CD8-positive, alpha-beta memory T cell (primary cell): ENCODE results near the gene SLC43A3. TPM values are rescaled to one million over a fixed set of nuclear protein-coding genes. Genes with fewer than 3 reads are reported as not detected.
A peak's percentile ranks its signal among the peaks of the same experiment; 100 is the strongest.

Source experiments
- CTCF ChIA-PET: fragments of 350-600 bp; sonication (Branson Sonifier 250); formaldehyde crosslinking; loops from one replicate; lab custom pipeline; 2021; ENCODE audit warnings: antibody characterized with exemption; lab: Charles Lee
- POLR2A ChIA-PET: fragments of 350-600 bp; sonication (Branson Sonifier 250); formaldehyde crosslinking; loops from one replicate; lab custom pipeline; 2021; ENCODE audit warnings: antibody characterized with exemption; lab: Charles Lee
- DNase-seq, 5 donors: peaks; one replicate each; pipeline versions ENCODE4 v3.0.0 to v3.0.0-alpha.2; 2020 to 2022; ENCODE audit warnings: mixed read lengths in 1 of 5
- H3K27ac ChIP-seq: one replicate; pipeline ENCODE4 v1.7.0; 2013; ENCODE audit warnings: low read depth, mild to moderate bottlenecking, low read length, moderate library complexity
- H3K27me3 ChIP-seq: 2 replicates; pipeline ENCODE4 v1.7.0; 2013; ENCODE audit warnings: low read length, mild to moderate bottlenecking; ENCODE audit not compliant: insufficient read depth, poor library complexity, severe bottlenecking
- H3K36me3 ChIP-seq: 2 replicates; pipeline ENCODE4 v1.7.0; 2013; ENCODE audit warnings: mild to moderate bottlenecking, low read length, moderate library complexity; ENCODE audit not compliant: insufficient read depth
- H3K4me1 ChIP-seq: 2 replicates; pipeline ENCODE4 v1.7.0; 2013; ENCODE audit warnings: mild to moderate bottlenecking, low read length, moderate library complexity; ENCODE audit not compliant: insufficient read depth
- H3K4me3 ChIP-seq: 2 replicates; pipeline ENCODE4 v1.7.0; 2013; ENCODE audit warnings: mild to moderate bottlenecking, low read length
- H3K9me3 ChIP-seq: 2 replicates; pipeline ENCODE4 v1.7.0; 2013; ENCODE audit warnings: mild to moderate bottlenecking, low read length
- H3K27ac Mint-ChIP-seq, 8 donors: one replicate each; pipeline ENCODE4 v1.8.0; 2020 to 2021; ENCODE audit warnings: mixed read lengths in 8 of 8, mild to moderate bottlenecking in 6 of 8, inconsistent platforms in 3 of 8, moderate library complexity in 3 of 8
- H3K27me3 Mint-ChIP-seq, 2 donors: one replicate each; pipeline ENCODE4 v1.8.0; 2020 to 2021; ENCODE audit warnings: mixed read lengths in 2 of 2, mild to moderate bottlenecking in 1 of 2, moderate library complexity in 1 of 2
- H3K36me3 Mint-ChIP-seq, 3 donors: one replicate each; pipeline ENCODE4 v1.8.0; 2020 to 2021; ENCODE audit warnings: mixed read lengths in 3 of 3, inconsistent platforms in 1 of 3, mild to moderate bottlenecking in 1 of 3
- H3K4me1 Mint-ChIP-seq, 3 donors: one replicate each; pipeline ENCODE4 v1.8.0; 2020 to 2021; ENCODE audit warnings: mixed read lengths in 3 of 3, inconsistent platforms in 1 of 3, mild to moderate bottlenecking in 1 of 3
- H3K4me3 Mint-ChIP-seq, 7 donors: one replicate each; pipeline ENCODE4 v1.8.0; 2020 to 2021; ENCODE audit warnings: mixed read lengths in 7 of 7, mild to moderate bottlenecking in 6 of 7, moderate library complexity in 4 of 7, inconsistent platforms in 2 of 7
- H3K9me3 Mint-ChIP-seq, 5 donors: one replicate each; pipeline ENCODE4 v1.8.0; 2020 to 2022; ENCODE audit warnings: mixed read lengths in 5 of 5, mild to moderate bottlenecking in 3 of 5, moderate library complexity in 2 of 5, inconsistent platforms in 1 of 5
- polyA plus RNA-seq: library from polyadenylated mRNA; unstranded; fragments of 300-500 nt; fragmentation: Illumina TruSeq; gene quantifications from one replicate; pipeline ENCODE4 v1.2.3, GENCODE V29; 2021
- total RNA-seq, 2 experiments: library from RNA; stranded (reverse); gene quantifications; one replicate each; pipeline ENCODE4 v1.2.3, GENCODE V29; 2021

Gene SLC43A3
- total and polyA plus RNA-seq, 3 experiments from 2014 or later = 32.6 to 447 (median 434) TPM

- peak overlapping the region in 1 of 8 donors; percentile 34 for H3K27ac Mint-ChIP-seq
- H3K9me3 Mint-ChIP-seq = no peaks in the 10 kb centered on the region
- no peaks in the 10 kb centered on the region for H3K9me3 ChIP-seq
- H3K27me3 Mint-ChIP-seq = peaks cover 6 to 20% of the 10 kb centered on the region in 2 donors
- H3K4me3 ChIP-seq = no peak overlapping the region
- no peak overlapping the region for H3K4me3 Mint-ChIP-seq
- CTCF ChIA-PET = interaction anchor here (6.8 kb wide), 1 partner anchor 12 kb away, joined by 47 read pairs; no protein-coding TSS in a partner anchor
- POLR2A ChIA-PET = no interaction called here
- H3K4me1 Mint-ChIP-seq = no peaks in the 10 kb centered on the region
- H3K36me3 ChIP-seq = no peaks in the 10 kb centered on the region
- H3K36me3 Mint-ChIP-seq = no peaks in the 10 kb centered on the region
- H3K27me3 ChIP-seq = no peaks in the 10 kb centered on the region
- H3K4me1 ChIP-seq = no peaks in the 10 kb centered on the region
- DNase-seq = no peak
- no peak overlapping the region for H3K27ac ChIP-seq
Measured at GRCh38 chr11:57444362-57445121, 17.6 kb upstream of the SLC43A3 start.

DNA sequence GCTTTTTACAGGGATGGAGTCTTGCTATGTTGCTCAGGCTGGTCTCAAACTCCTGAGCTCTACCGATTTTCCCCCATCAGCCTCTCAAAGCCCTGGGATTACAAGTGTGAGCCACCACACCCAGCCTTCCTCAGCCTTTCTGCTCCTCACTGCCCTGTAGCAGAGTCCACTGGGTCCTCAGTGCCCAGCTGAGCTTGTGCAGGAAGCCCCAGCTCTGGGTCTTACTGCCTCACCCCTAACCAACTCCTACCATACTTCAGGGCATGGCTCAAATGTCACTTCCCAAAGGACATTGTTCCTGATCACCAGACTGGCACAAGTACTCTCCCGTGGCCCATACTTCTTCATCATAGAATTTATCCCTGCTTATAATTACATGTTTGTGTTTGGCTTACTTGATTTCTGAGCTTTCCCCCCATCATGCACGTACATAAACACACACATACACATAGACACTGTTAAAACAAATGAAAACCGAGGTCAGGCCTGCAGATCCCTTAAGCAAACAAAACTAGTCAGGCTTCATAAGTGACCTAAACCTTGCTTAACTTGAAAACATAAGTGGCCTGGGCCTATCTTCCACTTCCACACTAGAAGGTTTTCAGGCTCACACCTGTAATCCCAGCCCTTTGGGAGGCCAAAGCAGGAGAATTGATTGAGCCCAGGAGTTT, 14.0 kb upstream of the SLC43A3 start:
- Histone ChIP-seq H3K27me3 (no peaks in the 10 kb centered on the region), H3K36me3 (no peaks in the 10 kb centered on the region), H3K4me3 (no peak overlapping the region), H3K27ac (no peak overlapping the region), H3K4me1 (no peaks in the 10 kb centered on the region), H3K9me3 (no peaks in the 10 kb centered on the region)
- no peak for DNase-seq
- Mint-ChIP-seq H3K9me3 (no peaks in the 10 kb centered on the region), H3K4me3 (no peak overlapping the region), H3K4me1 (no peaks in the 10 kb centered on the region), H3K27ac (peak overlapping the region in 1 of 8 donors; percentile 30), H3K36me3 (no peaks in the 10 kb centered on the region), H3K27me3 (peaks cover 3 to 9% of the 10 kb centered on the region in 2 donors)
- ChIA-PET POLR2A (no interaction called here), CTCF (interaction anchor here (2.8 to 6.8 kb wide), 2 partner anchors 16 to 52 kb away, joined by 9 to 47 read pairs; no protein-coding TSS in a partner anchor)

- Histone ChIP-seq H3K4me3 (no peak overlapping the region), H3K4me1 (no peaks in the 10 kb centered on the region), H3K27ac (no peak overlapping the region), H3K27me3 (no peaks in the 10 kb centered on the region), H3K36me3 (no peaks in the 10 kb centered on the region), H3K9me3 (no peaks in the 10 kb centered on the region)
- Mint-ChIP-seq H3K36me3 (no peaks in the 10 kb centered on the region), H3K27me3 (peaks cover 0 to 5% of the 10 kb centered on the region in 2 donors), H3K9me3 (no peaks in the 10 kb centered on the region), H3K4me3 (no peak overlapping the region), H3K4me1 (no peaks in the 10 kb centered on the region), H3K27ac (no peak overlapping the region)
- CTCF ChIA-PET = no interaction called here
- POLR2A ChIA-PET = no interaction called here
- no peak for DNase-seq
Measured at GRCh38 chr11:57439786-57440185, 12.9 kb upstream of the SLC43A3 start.

DNA sequence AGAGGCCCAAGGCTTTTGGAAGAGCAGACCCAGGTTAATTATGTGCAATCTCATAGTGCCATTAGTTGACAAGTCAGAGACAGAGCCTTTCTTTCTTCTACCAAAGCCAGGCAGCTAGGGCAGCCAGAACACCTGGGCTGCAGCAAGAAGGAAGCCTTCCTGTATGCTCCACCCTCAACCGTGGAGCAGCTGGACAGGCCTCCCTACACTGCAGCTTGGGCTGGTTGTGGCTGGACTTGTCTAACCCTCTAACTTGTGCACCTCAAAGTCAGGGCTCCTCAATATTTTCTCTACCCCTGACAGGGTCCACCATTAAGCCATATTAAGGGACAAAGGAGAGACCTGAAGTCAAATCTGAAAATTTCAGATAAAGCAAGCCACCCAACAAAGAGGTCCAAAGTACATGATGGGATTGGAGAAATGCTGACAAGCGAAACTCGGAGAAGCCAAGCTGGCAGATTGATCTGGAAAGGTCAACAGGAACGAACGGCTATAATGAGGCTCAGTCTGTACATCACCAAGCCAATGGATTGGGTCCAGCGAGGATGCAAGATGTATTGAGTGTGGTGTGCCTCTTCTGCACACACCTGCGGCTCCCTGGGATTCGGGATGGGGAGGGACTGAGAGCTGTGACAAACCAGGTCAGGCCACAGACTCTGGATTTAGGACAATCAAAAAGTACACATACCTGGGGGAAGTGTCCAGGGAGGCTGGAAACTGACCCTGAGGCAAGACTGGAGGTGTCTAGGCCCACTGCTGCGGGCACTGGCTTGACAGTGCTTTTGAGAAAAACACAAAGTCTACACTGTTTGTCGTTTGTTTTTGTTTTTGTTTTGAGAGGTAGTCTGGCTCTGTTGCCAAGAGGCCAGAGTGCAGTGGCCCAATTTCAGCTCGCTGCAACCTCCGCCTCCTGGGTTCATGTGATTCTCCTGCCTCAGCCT, 11.7 kb upstream of the SLC43A3 start:
- CTCF ChIA-PET = no interaction called here

DNA sequence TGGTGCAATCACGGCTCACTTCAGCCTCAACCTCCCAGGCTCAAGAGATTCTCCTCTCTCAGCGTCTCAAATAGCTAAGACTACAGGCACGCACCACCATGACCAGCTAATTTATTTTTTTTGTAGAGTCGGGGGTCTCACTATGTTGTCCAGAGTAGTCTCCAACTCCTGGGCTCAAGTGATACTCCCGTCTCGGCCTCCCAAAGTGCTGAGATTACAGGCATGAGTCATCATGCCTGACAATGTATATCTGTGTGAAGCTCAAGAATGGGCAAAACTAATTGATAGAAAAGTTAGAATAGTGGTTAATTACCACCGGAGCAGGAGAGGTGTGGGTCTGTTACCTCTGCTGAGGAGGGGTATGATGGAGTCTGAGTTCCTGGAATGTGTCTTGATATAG, 9.1 kb upstream of the SLC43A3 start:
- ChIA-PET POLR2A (no interaction called here), CTCF (interaction anchor here (1.2 to 1.9 kb wide), 3 partner anchors 8 to 57 kb away, joined by 3 to 6 read pairs (median 5); no protein-coding TSS in a partner anchor)
- H3K36me3 ChIP-seq = no peaks in the 10 kb centered on the region
- H3K36me3 Mint-ChIP-seq = no peaks in the 10 kb centered on the region
- peaks cover 0 to 3% (median 0%) of the 10 kb centered on the region in 3 donors for H3K4me1 Mint-ChIP-seq
- H3K27ac ChIP-seq = no peak overlapping the region
- H3K27me3 ChIP-seq = no peaks in the 10 kb centered on the region
- H3K27ac Mint-ChIP-seq = no peak overlapping the region
- no peaks in the 10 kb centered on the region for H3K27me3 Mint-ChIP-seq
- no peaks in the 10 kb centered on the region for H3K4me1 ChIP-seq
- DNase-seq = no peak
- no peaks in the 10 kb centered on the region for H3K9me3 ChIP-seq
- H3K4me3 ChIP-seq = no peak overlapping the region
- no peak overlapping the region for H3K4me3 Mint-ChIP-seq
- no peaks in the 10 kb centered on the region for H3K9me3 Mint-ChIP-seq

More for the DNA sequence above, 11.7 kb upstream of the SLC43A3 start:
- POLR2A ChIA-PET = no interaction called here
- H3K36me3 ChIP-seq = no peaks in the 10 kb centered on the region
- H3K36me3 Mint-ChIP-seq = no peaks in the 10 kb centered on the region
- H3K4me3 ChIP-seq = no peak overlapping the region
- peak overlapping the region in 1 of 8 donors; percentile 84 for H3K27ac Mint-ChIP-seq
- H3K9me3 ChIP-seq = no peaks in the 10 kb centered on the region
- H3K4me3 Mint-ChIP-seq = no peak overlapping the region
- H3K27ac ChIP-seq = no peak overlapping the region
- no peaks in the 10 kb centered on the region for H3K27me3 ChIP-seq
- no peaks in the 10 kb centered on the region for H3K27me3 Mint-ChIP-seq
- H3K4me1 ChIP-seq = no peaks in the 10 kb centered on the region
- no peaks in the 10 kb centered on the region for H3K4me1 Mint-ChIP-seq
- H3K9me3 Mint-ChIP-seq = no peaks in the 10 kb centered on the region
- no peak for DNase-seq

DNA sequence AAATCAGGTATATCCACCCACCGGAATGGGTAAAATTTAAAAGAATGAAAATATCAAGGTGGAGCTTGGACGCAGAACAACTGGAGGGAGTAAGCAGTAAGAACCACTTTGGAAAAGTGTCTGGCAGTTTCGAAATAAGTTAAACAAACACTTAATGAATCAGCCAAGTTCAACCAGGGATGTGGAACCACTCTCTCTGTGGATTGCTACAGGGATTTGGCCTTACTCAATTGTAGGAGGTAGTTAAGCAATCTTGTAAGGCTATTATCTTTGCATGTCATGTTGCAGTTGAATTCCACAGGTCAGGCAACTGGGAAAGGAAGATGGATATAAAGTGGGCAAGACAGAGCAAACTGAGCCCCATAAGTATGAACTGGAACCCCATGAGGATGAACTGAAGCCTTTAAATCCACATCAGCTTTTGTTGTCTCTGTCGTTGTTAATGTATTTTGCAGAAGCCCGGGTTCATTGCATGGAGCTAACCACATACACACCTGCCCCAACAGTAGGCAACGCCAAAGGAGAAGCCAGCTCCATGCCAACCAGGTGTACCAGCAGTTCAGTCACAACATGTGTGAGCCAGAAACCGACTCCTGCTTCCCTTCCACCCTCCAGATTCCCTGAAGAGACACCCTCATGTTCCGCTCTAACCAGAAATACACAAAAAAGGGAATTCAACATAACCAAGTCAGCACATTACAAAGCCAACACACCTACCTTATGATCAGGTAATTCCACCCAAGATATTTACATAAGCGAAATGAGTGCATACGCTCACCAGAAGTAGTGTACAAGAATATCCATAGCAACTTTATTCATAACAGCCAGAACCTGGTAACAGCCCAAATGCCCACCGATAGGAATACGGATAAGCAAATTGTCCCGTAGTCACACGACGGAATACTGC, 8.0 kb upstream of the SLC43A3 start:
- no peak for DNase-seq
- ChIA-PET CTCF (interaction anchor here (1.2 to 1.9 kb wide), 4 partner anchors 23 to 133 kb away, joined by 3 to 5 read pairs (median 4); partner anchors contain the start of gene UBE2L6), POLR2A (no interaction called here)
- H3K36me3 Mint-ChIP-seq = no peaks in the 10 kb centered on the region
- peaks cover 0 to 3% (median 0%) of the 10 kb centered on the region in 3 donors for H3K4me1 Mint-ChIP-seq
- H3K27me3 Mint-ChIP-seq = no peaks in the 10 kb centered on the region
- Histone ChIP-seq H3K27ac (no peak overlapping the region), H3K27me3 (no peaks in the 10 kb centered on the region), H3K4me3 (no peak overlapping the region), H3K9me3 (no peaks in the 10 kb centered on the region), H3K4me1 (no peaks in the 10 kb centered on the region), H3K36me3 (no peaks in the 10 kb centered on the region)
- no peak overlapping the region for H3K27ac Mint-ChIP-seq
- no peak overlapping the region for H3K4me3 Mint-ChIP-seq
- H3K9me3 Mint-ChIP-seq = no peaks in the 10 kb centered on the region

DNA sequence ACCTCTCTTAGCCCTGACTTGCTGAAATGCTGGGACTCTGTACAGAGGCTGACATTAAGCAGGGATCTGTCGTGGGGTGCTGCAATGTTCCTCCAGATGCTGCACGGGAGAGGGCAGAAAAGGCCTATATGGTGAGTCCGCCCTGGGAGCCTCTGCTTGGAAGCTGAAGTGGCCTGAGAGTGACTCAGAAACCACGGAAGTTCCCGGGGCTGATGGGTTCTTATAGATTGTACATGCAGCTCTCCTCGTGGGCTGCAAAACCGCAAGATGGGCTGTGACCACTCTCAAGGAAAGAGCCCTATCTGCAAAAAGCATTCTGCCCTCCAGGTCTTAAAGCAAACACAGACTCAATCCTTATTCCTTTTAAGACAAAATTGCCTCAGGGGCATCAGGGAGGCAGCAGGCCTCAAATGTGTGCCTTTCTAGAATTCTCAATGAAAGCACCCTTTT, 5.8 kb upstream of the SLC43A3 start:
- Mint-ChIP-seq H3K27ac (peak overlapping the region in 2 of 8 donors; percentile 10 to 12), H3K4me3 (no peak overlapping the region), H3K27me3 (no peaks in the 10 kb centered on the region), H3K36me3 (no peaks in the 10 kb centered on the region), H3K4me1 (peaks cover 0 to 4% (median under 1%) of the 10 kb centered on the region in 3 donors), H3K9me3 (no peaks in the 10 kb centered on the region)
- H3K4me1 ChIP-seq = no peaks in the 10 kb centered on the region
- no peaks in the 10 kb centered on the region for H3K9me3 ChIP-seq
- H3K36me3 ChIP-seq = no peaks in the 10 kb centered on the region
- H3K27ac ChIP-seq = peak overlapping the region; percentile 16
- CTCF ChIA-PET = interaction anchor here (4.0 kb wide), 1 partner anchor 25 kb away, joined by 21 read pairs; no protein-coding TSS in a partner anchor
- H3K27me3 ChIP-seq = no peaks in the 10 kb centered on the region
- no peak overlapping the region for H3K4me3 ChIP-seq
- POLR2A ChIA-PET = no interaction called here
- no peak for DNase-seq
